Measurements from ENCODE around the gene RIMBP2. TPM values are rescaled to one million over a fixed set of nuclear protein-coding genes. Genes with fewer than 3 reads are reported as not detected.

RIMBP2 gene
- total and polyA plus RNA-seq, 9 of the 15 experiments (the other 6 are each of a cell fraction or from before 2014, with no cell fraction given), result not detected

DNA sequence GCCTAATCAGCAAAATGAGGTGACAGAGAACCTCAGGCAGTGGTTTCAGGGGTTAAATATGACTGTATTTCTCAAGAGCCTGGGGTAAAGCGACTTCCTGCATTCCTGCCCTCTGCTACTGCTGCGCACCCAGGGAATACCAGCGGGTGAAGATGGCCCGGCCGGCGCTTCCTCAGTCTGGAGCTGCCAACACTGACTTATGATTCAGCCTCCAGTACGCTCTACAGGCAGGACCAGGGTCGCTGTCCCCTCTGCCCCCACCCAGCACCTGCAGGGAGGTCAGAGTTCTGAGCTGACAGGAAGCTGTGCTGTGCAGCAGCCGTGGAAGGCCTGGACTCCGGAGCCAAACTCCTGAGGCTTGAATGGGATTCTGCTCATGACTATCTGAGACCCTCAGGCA, 250.5 kb downstream of the RIMBP2 start (continued):
- TF ChIP-seq MEIS2 (IDR thresholded peaks at IDR 0.05; ENCODE audit: partially characterized antibody) (no peak), SPI1 (IDR thresholded peaks at IDR 0.05; ENCODE audit: borderline replicate concordance, low read depth, low read length) (no peak)

DNA sequence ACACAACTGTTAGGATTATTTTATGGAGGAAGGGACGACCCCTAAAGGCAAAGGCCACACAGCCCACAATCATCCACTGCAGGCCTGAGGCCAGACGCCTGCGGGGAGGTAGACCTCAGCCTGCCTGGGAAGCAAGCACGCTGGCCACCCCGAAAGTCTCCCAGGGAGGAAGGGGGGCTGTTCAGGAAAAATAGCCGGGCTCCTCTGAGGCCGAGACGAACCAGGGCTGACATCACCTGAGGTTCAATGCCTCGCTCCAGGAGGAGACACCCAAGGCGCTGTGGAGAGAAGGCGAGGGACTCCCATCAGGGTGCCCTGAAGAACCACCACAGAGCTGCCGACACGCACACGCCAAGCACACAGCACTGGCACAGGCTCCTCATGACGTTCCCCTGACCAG, 251.1 kb downstream of the RIMBP2 start:
- intact Hi-C loops (cut with micrococcal nuclease), result no loop called here
- TF ChIP-seq REST (IDR thresholded peaks at IDR 0.05; ENCODE audit: borderline replicate concordance) (no peak), REST (CRISPR knock-in tag; IDR thresholded peaks at IDR 0.05; ENCODE audit: low read depth) (no peak), ZNF41 (CRISPR knock-in tag; conservative IDR thresholded peaks at IDR 0.05) (no peak), MEF2A (IDR thresholded peaks at IDR 0.05; ENCODE audit: control insufficient read depth, low read depth, low read length) (no peak), ZNF282 (CRISPR knock-in tag; IDR thresholded peaks at IDR 0.05) (no peak), SRSF1 (IDR thresholded peaks at IDR 0.05; ENCODE audit: low read depth, low read length) (no peak)
- TF ChIP-seq, protein P1, sequence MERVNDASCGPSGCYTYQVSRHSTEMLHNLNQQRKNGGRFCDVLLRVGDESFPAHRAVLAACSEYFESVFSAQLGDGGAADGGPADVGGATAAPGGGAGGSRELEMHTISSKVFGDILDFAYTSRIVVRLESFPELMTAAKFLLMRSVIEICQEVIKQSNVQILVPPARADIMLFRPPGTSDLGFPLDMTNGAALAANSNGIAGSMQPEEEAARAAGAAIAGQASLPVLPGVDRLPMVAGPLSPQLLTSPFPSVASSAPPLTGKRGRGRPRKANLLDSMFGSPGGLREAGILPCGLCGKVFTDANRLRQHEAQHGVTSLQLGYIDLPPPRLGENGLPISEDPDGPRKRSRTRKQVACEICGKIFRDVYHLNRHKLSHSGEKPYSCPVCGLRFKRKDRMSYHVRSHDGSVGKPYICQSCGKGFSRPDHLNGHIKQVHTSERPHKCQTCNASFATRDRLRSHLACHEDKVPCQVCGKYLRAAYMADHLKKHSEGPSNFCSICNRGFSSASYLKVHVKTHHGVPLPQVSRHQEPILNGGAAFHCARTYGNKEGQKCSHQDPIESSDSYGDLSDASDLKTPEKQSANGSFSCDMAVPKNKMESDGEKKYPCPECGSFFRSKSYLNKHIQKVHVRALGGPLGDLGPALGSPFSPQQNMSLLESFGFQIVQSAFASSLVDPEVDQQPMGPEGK (CRISPR knock-in tag; IDR thresholded peaks at IDR 0.05; ENCODE audit: borderline replicate concordance), result no peak
- TF ChIP-seq, protein P2, sequence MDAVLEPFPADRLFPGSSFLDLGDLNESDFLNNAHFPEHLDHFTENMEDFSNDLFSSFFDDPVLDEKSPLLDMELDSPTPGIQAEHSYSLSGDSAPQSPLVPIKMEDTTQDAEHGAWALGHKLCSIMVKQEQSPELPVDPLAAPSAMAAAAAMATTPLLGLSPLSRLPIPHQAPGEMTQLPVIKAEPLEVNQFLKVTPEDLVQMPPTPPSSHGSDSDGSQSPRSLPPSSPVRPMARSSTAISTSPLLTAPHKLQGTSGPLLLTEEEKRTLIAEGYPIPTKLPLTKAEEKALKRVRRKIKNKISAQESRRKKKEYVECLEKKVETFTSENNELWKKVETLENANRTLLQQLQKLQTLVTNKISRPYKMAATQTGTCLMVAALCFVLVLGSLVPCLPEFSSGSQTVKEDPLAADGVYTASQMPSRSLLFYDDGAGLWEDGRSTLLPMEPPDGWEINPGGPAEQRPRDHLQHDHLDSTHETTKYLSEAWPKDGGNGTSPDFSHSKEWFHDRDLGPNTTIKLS (IDR thresholded peaks at IDR 0.05; ENCODE audit: borderline replicate concordance, low read depth), result no peak

More for the DNA sequence above, 251.1 kb downstream of the RIMBP2 start:
- Histone ChIP-seq H3K36me3 (ENCODE audit: control insufficient read depth, insufficient read depth, low read length) (no peaks in the 10 kb centered on the region), H3K9me3 (replicated peaks; ENCODE audit: control insufficient read depth, insufficient read depth, low read depth, low read length) (no peaks in the 10 kb centered on the region; the same call in 1 of the 2 replicates), H3K4me1 (replicated peaks in 1 of 2; ENCODE audit: control insufficient read depth in 2 of 2, insufficient read depth in 2 of 2, low read length in 2 of 2) (0 out of 5 replicates have a peak, but pooled peaks cover 0 to 3% of the 10 kb centered on the region in 2 experiments), H4K20me1 (replicated peaks; ENCODE audit: control insufficient read depth, insufficient read depth, low read length) (no peaks in the 10 kb centered on the region; the same call in 1 of the 2 replicates), H3K27me3 (ENCODE audit: control insufficient read depth in 2 of 2, insufficient read depth in 2 of 2, low read length in 2 of 2) (peaks cover 4 to 47% of the 10 kb centered on the region in 2 experiments; a peak in 3 of 5 replicates), H3K4me2 (ENCODE audit: insufficient read depth, low read length) (no peak overlapping the region), H3K4me3 (no peak overlapping the region), H2AFZ (ENCODE audit: low read depth, low read length) (no peak overlapping the region), H3K79me2 (ENCODE audit: control insufficient read depth, insufficient read depth, low read length) (no peaks in the 10 kb centered on the region), H3K9me1 (ENCODE audit: control insufficient read depth, insufficient read depth, low read length) (no peaks in the 10 kb centered on the region), H3K9ac (ENCODE audit: insufficient read depth in 1 of 2, low read depth in 2 of 2, low read length in 2 of 2) (no peak overlapping the region), H3K27ac (ENCODE audit: extremely low read depth, low read depth, low read length) (no peak overlapping the region)
- WGBS (ENCODE audit: insufficient coverage, low coverage, missing lambda C conversion rate), result under 1% methylated on average over 13 of the region's 15 CpGs
- ChIA-PET POLR2A (no interaction called here), CTCF (ENCODE audit: low intra/inter-chr PET ratio) (no interaction called here)
- ATAC-seq, result no peak
- FAIRE-seq, result no peak
- BruUV-seq (replicated peaks), result no TSS peak
- in situ Hi-C loops (cut with MboI), result no loop called here
- DNase-seq (ENCODE audit: extremely low read depth in 1 of 4, low spot score in 3 of 4), result no peak

All from K562 (cell line).